ENCODE measurements around the gene TGOLN2. TPM values are rescaled to one million over a fixed set of nuclear protein-coding genes. Genes with fewer than 3 reads are reported as not detected.
A peak's percentile ranks its signal among the peaks of the same experiment; 100 is the strongest.

Gene TGOLN2
- total and polyA plus RNA-seq, 2 donors (not counting 3 experiments of a cell fraction or from before 2014, with no cell fraction given), result 112 to 140 TPM

- peaks cover 59% of the 10 kb centered on the region for H3K79me2 ChIP-seq (ENCODE audit: control insufficient read depth, insufficient read depth, low read length)
- H3K27ac ChIP-seq (ENCODE audit: insufficient read depth, low read depth, low read length), result peak overlapping the region; percentile 50
- intact Hi-C loops (cut with micrococcal nuclease), result loop anchor here (1.0 to 5.0 kb wide), 2 partner anchors 211 to 226 kb away; partner anchors contain the start of gene MAT2A
Observed at GRCh38 chr2:85326406-85327159, 1.2 kb downstream of the TGOLN2 start.

GRCh38 chr2:85325466-85325811 is 2.4 kb downstream of the TGOLN2 start:
- CTCF ChIA-PET, result interaction anchor here (1.4 to 1.7 kb wide), 3 partner anchors 11 to 227 kb away, joined by 3 to 5 read pairs (median 3); no protein-coding TSS in a partner anchor

More at GRCh38 chr2:85326406-85327159, 1.2 kb downstream of the TGOLN2 start:
- DNase-seq (ENCODE audit: low read depth, low spot score), result peak; percentile 49
- no peaks in the 10 kb centered on the region for H3K9me3 ChIP-seq (replicated peaks; ENCODE audit: control insufficient read depth, insufficient read depth, low read length)
- ChIA-PET CTCF (interaction anchor here (1.0 to 1.9 kb wide), 6 partner anchors 9 to 309 kb away, joined by 3 to 5 read pairs (median 4); partner anchors contain the start of genes ELMOD3 and RETSAT), POLR2A (interaction anchor here (0.6 kb wide), 1 partner anchor 28 kb away, joined by 3 read pairs; the partner anchor contains the start of genes ELMOD3 and RETSAT)
- H3K27me3 ChIP-seq (ENCODE audit: control insufficient read depth in 2 of 2, insufficient read depth in 2 of 2, low read length in 2 of 2), result no peaks in the 10 kb centered on the region
- H3K4me1 ChIP-seq (ENCODE audit: control insufficient read depth, extremely low read depth, insufficient read depth, low read length), result peaks cover 29% of the 10 kb centered on the region
- peaks cover 14 to 20% of the 10 kb centered on the region in 2 experiments for H3K36me3 ChIP-seq (ENCODE audit: control insufficient read depth in 2 of 2, extremely low read depth in 1 of 2, insufficient read depth in 2 of 2, low read length in 2 of 2)
- no peak overlapping the region for H2AFZ ChIP-seq (ENCODE audit: low read depth, low read length)
- H3K9me1 ChIP-seq (replicated peaks; ENCODE audit: control insufficient read depth, extremely low read depth, insufficient read depth, low read length), result no peaks in the 10 kb centered on the region
- dilution Hi-C loops (cut with MboI; ENCODE audit: extremely low pct_ligation_motif_present, low sequenced_read_pairs), result no loop called here
- H3K4me2 ChIP-seq (ENCODE audit: insufficient read depth, low read length), result peak overlapping the region; percentile 99
- FAIRE-seq, result peak; percentile 86
- peak overlapping the region; percentile 80 to 94 (median 82) for H3K4me3 ChIP-seq (replicated peaks in 1 of 3; ENCODE audit: insufficient read depth in 1 of 3, low read depth in 1 of 3, low read length in 3 of 3)
- no peak for TF ChIP-seq MAX (IDR thresholded peaks at IDR 0.05; ENCODE audit: insufficient read depth, insufficient read length)
- no peak for TF ChIP-seq JUN (IDR thresholded peaks at IDR 0.05; ENCODE audit: borderline replicate concordance, insufficient read depth, insufficient read length, low read depth)
- TF ChIP-seq POLR2AphosphoS5 (IDR thresholded peaks at IDR 0.05; ENCODE audit: insufficient read depth, low read depth, low read length), result peak; percentile 10
- TF ChIP-seq POLR2A (IDR thresholded peaks at IDR 0.05; ENCODE audit: low read depth, low read length), result peak; percentile 45
- no TSS peak for BruUV-seq (replicated peaks)
- H3K9ac ChIP-seq (replicated peaks; ENCODE audit: extremely low read depth, insufficient read depth, low read length), result peak overlapping the region; percentile 98
- peaks cover 4% of the 10 kb centered on the region for H4K20me1 ChIP-seq (replicated peaks; ENCODE audit: control insufficient read depth, extremely low read depth, insufficient read depth, low read length)

More at GRCh38 chr2:85325466-85325811, 2.4 kb downstream of the TGOLN2 start:
- Histone ChIP-seq H3K27me3 (ENCODE audit: control insufficient read depth in 2 of 2, insufficient read depth in 2 of 2, low read length in 2 of 2) (no peaks in the 10 kb centered on the region), H3K9me1 (replicated peaks; ENCODE audit: control insufficient read depth, extremely low read depth, insufficient read depth, low read length) (no peaks in the 10 kb centered on the region), H3K79me2 (ENCODE audit: control insufficient read depth, insufficient read depth, low read length) (peaks cover 70% of the 10 kb centered on the region), H2AFZ (ENCODE audit: low read depth, low read length) (no peak overlapping the region), H4K20me1 (replicated peaks; ENCODE audit: control insufficient read depth, extremely low read depth, insufficient read depth, low read length) (peaks cover 9% of the 10 kb centered on the region), H3K4me1 (ENCODE audit: control insufficient read depth, extremely low read depth, insufficient read depth, low read length) (peaks cover 29% of the 10 kb centered on the region), H3K9ac (replicated peaks; ENCODE audit: extremely low read depth, insufficient read depth, low read length) (peak overlapping the region; percentile 6), H3K4me3 (replicated peaks in 1 of 3; ENCODE audit: insufficient read depth in 1 of 3, low read depth in 1 of 3, low read length in 3 of 3) (peak overlapping the region; percentile 26 to 82 (median 80)), H3K4me2 (ENCODE audit: insufficient read depth, low read length) (peak overlapping the region; percentile 99), H3K27ac (ENCODE audit: insufficient read depth, low read depth, low read length) (no peak overlapping the region), H3K9me3 (replicated peaks; ENCODE audit: control insufficient read depth, insufficient read depth, low read length) (no peaks in the 10 kb centered on the region), H3K36me3 (ENCODE audit: control insufficient read depth in 2 of 2, extremely low read depth in 1 of 2, insufficient read depth in 2 of 2, low read length in 2 of 2) (peaks cover 18 to 26% of the 10 kb centered on the region in 2 experiments)
- POLR2A ChIA-PET, result interaction anchor here (1.2 kb wide), 1 partner anchor 21 kb away, joined by 3 read pairs; no protein-coding TSS in a partner anchor
- dilution Hi-C loops (cut with MboI; ENCODE audit: extremely low pct_ligation_motif_present, low sequenced_read_pairs), result no loop called here
- TF ChIP-seq CTCF (IDR thresholded peaks at IDR 0.05; ENCODE audit: extremely low read depth in 1 of 2, insufficient read depth in 1 of 2, low read depth in 1 of 2, low read length in 2 of 2), result no peak
- TF ChIP-seq POLR2A (IDR thresholded peaks at IDR 0.05; ENCODE audit: low read depth, low read length), result no peak
- TF ChIP-seq EZH2 (IDR thresholded peaks at IDR 0.05; ENCODE audit: borderline replicate concordance, low read depth, low read length, severe bottlenecking), result no peak
- no peak for TF ChIP-seq JUN (IDR thresholded peaks at IDR 0.05; ENCODE audit: borderline replicate concordance, insufficient read depth, insufficient read length, low read depth)
- TF ChIP-seq MAX (IDR thresholded peaks at IDR 0.05; ENCODE audit: insufficient read depth, insufficient read length), result no peak
- TF ChIP-seq GATA2 (IDR thresholded peaks at IDR 0.05; ENCODE audit: insufficient read depth, insufficient read length, low read depth, low read length), result no peak
- no peak for TF ChIP-seq FOS (IDR thresholded peaks at IDR 0.05; ENCODE audit: borderline replicate concordance, insufficient read depth, low read length)
- TF ChIP-seq POLR2AphosphoS5 (IDR thresholded peaks at IDR 0.05; ENCODE audit: insufficient read depth, low read depth, low read length), result no peak
- TF ChIP-seq MYC (IDR thresholded peaks at IDR 0.05; ENCODE audit: low read depth, low read length), result no peak
- no peak for DNase-seq (ENCODE audit: low read depth, low spot score)
- BruUV-seq (replicated peaks), result no TSS peak
- no peak for FAIRE-seq
- intact Hi-C loops (cut with micrococcal nuclease), result loop anchor here (5.0 kb wide), 1 partner anchor 212 kb away; the partner anchor contains the start of gene MAT2A

All from endothelial cell of umbilical vein (primary cell).